Progenitor cell of endocrine pancreas (in vitro differentiated cells): ENCODE measurements around the gene SOX5. TPM values are rescaled to one million over a fixed set of nuclear protein-coding genes. Genes with fewer than 3 reads are reported as not detected.

ENCODE experiments used
- DNase-seq: peaks from one replicate; pipeline ENCODE4 v3.0.0; 2021; ENCODE audit warnings: low spot score; ENCODE audit not compliant: unreplicated experiment
- H3K27ac Mint-ChIP-seq: 2 replicates; pipeline ENCODE4 v1.8.0; 2021; ENCODE audit warnings: mild to moderate bottlenecking, moderate library complexity, mixed read lengths
- H3K27me3 Mint-ChIP-seq: 2 replicates; pipeline ENCODE4 v1.8.0; 2021; ENCODE audit warnings: mixed read lengths
- H3K36me3 Mint-ChIP-seq: 2 replicates; pipeline ENCODE4 v1.8.0; 2022; ENCODE audit warnings: mixed read lengths; ENCODE audit not compliant: insufficient read depth
- H3K4me1 Mint-ChIP-seq: 2 replicates; pipeline ENCODE4 v1.8.0; 2021; ENCODE audit warnings: low read depth, mixed read lengths
- H3K4me3 Mint-ChIP-seq: 2 replicates; pipeline ENCODE4 v1.8.0; 2021; ENCODE audit warnings: low read depth, mild to moderate bottlenecking, moderate library complexity, mixed read lengths
- H3K9me3 Mint-ChIP-seq: 2 replicates; pipeline ENCODE4 v1.8.0; 2021; ENCODE audit warnings: low read depth, mixed read lengths
- total RNA-seq: library from RNA; stranded (reverse); gene quantifications from 2 replicates; pipeline ENCODE4 v1.2.1, GENCODE V29; 2021
- TF ChIP-seq, protein P1 (sequence below): fragments of 200-600 bp; sonication (generic); IDR thresholded peaks from one replicate; pipeline ENCODE4 v1.5.0; 2021; ENCODE audit warnings: antibody characterized with exemption, mild to moderate bottlenecking; ENCODE audit not compliant: unreplicated experiment

SOX5 gene
- total RNA-seq, 1 donor from 2014 or later: 56.9 TPM

DNA sequence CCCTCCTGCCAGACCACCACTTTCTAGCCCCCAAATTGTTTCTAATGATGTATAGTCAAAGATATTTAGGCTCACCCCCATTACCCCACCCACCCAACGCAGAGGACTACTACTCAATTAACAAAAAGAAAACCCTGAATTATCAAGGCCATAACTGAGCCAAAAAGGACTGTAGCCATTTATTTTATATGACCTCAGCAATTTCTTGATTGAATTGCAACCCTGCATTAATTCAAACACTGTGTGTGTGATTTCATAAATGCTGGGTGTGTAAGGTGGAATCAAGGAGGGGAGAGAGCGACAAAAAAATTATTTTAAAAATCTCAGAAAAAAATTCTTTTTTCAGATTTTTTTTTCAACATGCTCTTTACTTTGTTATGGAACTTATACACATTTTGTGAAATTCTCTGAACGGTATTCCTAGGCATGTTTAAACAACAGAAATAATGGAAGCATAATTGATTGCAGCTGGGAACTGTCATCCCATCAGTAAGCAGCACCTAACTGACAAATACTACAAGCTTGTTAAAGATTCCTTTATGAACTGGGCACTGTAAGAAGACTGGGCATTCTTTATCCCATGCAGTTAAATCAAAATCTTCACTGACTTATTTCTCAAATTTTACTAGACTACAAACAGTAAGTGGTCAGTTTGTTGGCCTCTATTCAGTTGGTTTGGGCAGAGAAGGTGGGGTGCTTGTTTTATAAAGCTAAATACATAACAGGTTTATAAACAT, 179.1 kb downstream of the SOX5 start:
- Mint-ChIP-seq H3K4me1 (peaks cover 16% of the 10 kb centered on the region), H3K9me3 (no peaks in the 10 kb centered on the region), H3K27me3 (no peaks in the 10 kb centered on the region), H3K4me3 (no peak overlapping the region), H3K36me3 (no peaks in the 10 kb centered on the region), H3K27ac (peak overlapping the region; percentile 44)
- TF ChIP-seq, protein P1, sequence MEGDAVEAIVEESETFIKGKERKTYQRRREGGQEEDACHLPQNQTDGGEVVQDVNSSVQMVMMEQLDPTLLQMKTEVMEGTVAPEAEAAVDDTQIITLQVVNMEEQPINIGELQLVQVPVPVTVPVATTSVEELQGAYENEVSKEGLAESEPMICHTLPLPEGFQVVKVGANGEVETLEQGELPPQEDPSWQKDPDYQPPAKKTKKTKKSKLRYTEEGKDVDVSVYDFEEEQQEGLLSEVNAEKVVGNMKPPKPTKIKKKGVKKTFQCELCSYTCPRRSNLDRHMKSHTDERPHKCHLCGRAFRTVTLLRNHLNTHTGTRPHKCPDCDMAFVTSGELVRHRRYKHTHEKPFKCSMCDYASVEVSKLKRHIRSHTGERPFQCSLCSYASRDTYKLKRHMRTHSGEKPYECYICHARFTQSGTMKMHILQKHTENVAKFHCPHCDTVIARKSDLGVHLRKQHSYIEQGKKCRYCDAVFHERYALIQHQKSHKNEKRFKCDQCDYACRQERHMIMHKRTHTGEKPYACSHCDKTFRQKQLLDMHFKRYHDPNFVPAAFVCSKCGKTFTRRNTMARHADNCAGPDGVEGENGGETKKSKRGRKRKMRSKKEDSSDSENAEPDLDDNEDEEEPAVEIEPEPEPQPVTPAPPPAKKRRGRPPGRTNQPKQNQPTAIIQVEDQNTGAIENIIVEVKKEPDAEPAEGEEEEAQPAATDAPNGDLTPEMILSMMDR: no peak
- no peak for DNase-seq

DNA sequence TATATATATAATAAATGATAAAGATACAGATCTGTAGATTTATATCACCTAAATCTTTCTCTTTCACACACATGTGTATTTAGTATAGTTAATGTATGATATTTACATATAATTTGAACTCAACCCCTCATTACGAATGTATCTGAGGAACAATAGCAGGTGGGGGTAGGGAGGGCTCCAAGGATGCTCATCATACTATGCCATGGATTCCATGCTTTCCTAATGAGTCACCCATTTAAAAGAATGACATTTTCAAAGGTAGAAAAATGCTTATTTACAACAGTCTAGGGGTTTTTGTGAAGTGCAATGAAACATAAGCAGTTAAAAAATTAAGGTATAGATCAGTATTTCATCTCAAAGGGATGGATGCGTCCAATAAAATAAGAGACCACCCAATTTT, 181.6 kb downstream of the SOX5 start:
- Mint-ChIP-seq H3K27ac (no peak overlapping the region), H3K4me1 (peaks cover 16% of the 10 kb centered on the region), H3K36me3 (no peaks in the 10 kb centered on the region), H3K9me3 (no peaks in the 10 kb centered on the region), H3K27me3 (no peaks in the 10 kb centered on the region), H3K4me3 (no peak overlapping the region)
- TF ChIP-seq, protein P1: no peak
- no peak for DNase-seq

DNA sequence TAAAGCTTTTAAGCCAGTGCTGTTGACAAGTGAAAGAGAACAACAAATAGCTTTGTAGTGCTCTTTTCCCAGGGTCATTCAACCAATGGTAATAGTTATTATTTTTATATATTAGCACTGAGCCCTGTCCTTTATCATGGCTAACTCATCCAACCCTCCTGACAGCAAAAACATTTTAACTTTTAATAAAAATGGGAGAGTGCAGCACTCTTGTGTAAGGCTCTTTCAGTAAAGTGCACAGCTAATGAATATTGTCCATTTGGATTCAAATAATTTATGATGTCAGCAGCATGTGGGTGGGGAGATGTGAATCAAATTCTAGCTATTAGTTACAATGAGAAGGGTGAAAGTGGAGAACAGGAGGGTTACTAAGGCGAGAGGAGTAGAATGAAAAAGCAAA, 185.7 kb downstream of the SOX5 start:
- no peak overlapping the region for H3K27ac Mint-ChIP-seq
- peaks cover 10% of the 10 kb centered on the region for H3K4me1 Mint-ChIP-seq

GRCh38 chr12:23760495-23760894, 189.0 kb downstream of the SOX5 start:
- Mint-ChIP-seq H3K4me1 (peaks cover 35% of the 10 kb centered on the region), H3K4me3 (no peak overlapping the region), H3K9me3 (no peaks in the 10 kb centered on the region), H3K27ac (peak overlapping the region; percentile 14), H3K27me3 (no peaks in the 10 kb centered on the region), H3K36me3 (no peaks in the 10 kb centered on the region)
- no peak for DNase-seq
- TF ChIP-seq, protein P1: no peak

More for the DNA sequence above, 185.7 kb downstream of the SOX5 start:
- TF ChIP-seq, protein P1: no peak
- Mint-ChIP-seq H3K4me3 (no peak overlapping the region), H3K36me3 (no peaks in the 10 kb centered on the region), H3K27me3 (no peaks in the 10 kb centered on the region), H3K9me3 (no peaks in the 10 kb centered on the region)
- no peak for DNase-seq

GRCh38 chr12:23758608-23759007, 190.9 kb downstream of the SOX5 start:
- DNase-seq: no peak
- H3K4me3 Mint-ChIP-seq: no peak overlapping the region
- peak overlapping the region; percentile 57 for H3K27ac Mint-ChIP-seq
- no peaks in the 10 kb centered on the region for H3K9me3 Mint-ChIP-seq
- TF ChIP-seq, protein P1: no peak
- H3K36me3 Mint-ChIP-seq: peaks cover 1% of the 10 kb centered on the region
- peaks cover 44% of the 10 kb centered on the region for H3K4me1 Mint-ChIP-seq
- no peaks in the 10 kb centered on the region for H3K27me3 Mint-ChIP-seq
